ENCODE data around the gene SPTBN1. TPM values are rescaled to one million over a fixed set of nuclear protein-coding genes. Genes with fewer than 3 reads are reported as not detected.
A peak's percentile ranks its signal among the peaks of the same experiment; 100 is the strongest.

Gene SPTBN1
- total and polyA plus RNA-seq, 7 experiments from 2014 or later = 43.3 to 207 (median 171) TPM

DNA sequence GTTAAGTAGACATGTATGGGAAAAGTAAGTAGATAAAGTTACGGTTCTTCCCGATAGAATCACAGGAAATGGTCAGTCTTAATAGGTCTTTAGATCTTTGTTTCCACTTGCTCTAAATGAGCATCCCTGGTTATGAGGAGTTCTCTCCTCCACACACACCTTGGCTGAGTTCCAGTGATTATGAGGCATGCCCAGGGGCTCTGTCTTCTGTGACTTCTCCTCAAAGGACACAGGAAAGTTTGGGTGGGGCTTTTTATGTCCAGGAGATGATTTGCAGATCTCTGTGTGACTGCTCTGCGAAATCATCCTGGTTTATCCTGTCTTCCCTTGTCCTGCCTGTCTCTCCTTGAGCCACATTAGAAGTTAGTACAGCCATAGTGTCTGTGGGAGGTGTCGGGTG is 183.5 kb downstream of the SPTBN1 start:
- H3K36me3 ChIP-seq (ENCODE audit: control insufficient read depth in 2 of 3, insufficient read depth in 3 of 3, low read length in 3 of 3) = peaks cover 18 to 81% (median 41%) of the 10 kb centered on the region in 3 experiments
- ATAC-seq = no peak
- no peaks in the 10 kb centered on the region for H3K27me3 Mint-ChIP-seq

GRCh38 chr2:54640834-54641540 is 184.9 kb downstream of the SPTBN1 start:
- ChIA-PET CTCF (interaction anchor here (1.2 to 1.6 kb wide), 2 partner anchors 65 to 83 kb away, joined by 3 to 4 read pairs; no protein-coding TSS in a partner anchor), POLR2A (interaction anchor here (1.0 kb wide), 1 partner anchor 67 kb away, joined by 4 read pairs; no protein-coding TSS in a partner anchor)
- Mint-ChIP-seq H3K4me3 (no peak overlapping the region), H3K9me3 (no peaks in the 10 kb centered on the region), H3K27ac (peak overlapping the region in 8 of 9 donors; percentile 28 to 79 (median 60)), H3K4me1 (peaks cover 12 to 46% (median 29%) of the 10 kb centered on the region in 7 donors), H3K36me3 (peaks cover 17 to 75% (median 37%) of the 10 kb centered on the region in 5 donors), H3K27me3 (no peaks in the 10 kb centered on the region)
- no peak overlapping the region for H3K27ac ChIP-seq (ENCODE audit: low read depth, low read length)
- no peaks in the 10 kb centered on the region for H3K9me3 ChIP-seq (ENCODE audit: control insufficient read depth in 2 of 3, low read length in 3 of 3)
- ATAC-seq = no peak
- no peaks in the 10 kb centered on the region for H3K27me3 ChIP-seq (ENCODE audit: control insufficient read depth in 2 of 2, insufficient read depth in 2 of 2, low read length in 2 of 2)
- H3K4me3 ChIP-seq (ENCODE audit: low read length) = no peak overlapping the region
- H3K4me1 ChIP-seq (ENCODE audit: control insufficient read depth in 2 of 2, insufficient read depth in 2 of 2, low read length in 2 of 2) = no peaks in the 10 kb centered on the region
- intact Hi-C loops (cut with micrococcal nuclease) = no loop called here
- H3K36me3 ChIP-seq (ENCODE audit: control insufficient read depth in 2 of 3, insufficient read depth in 3 of 3, low read length in 3 of 3) = peaks cover 17 to 87% (median 54%) of the 10 kb centered on the region in 3 experiments
- DNase-seq = no peak

More for the DNA sequence above, 183.5 kb downstream of the SPTBN1 start:
- intact Hi-C loops (cut with micrococcal nuclease) = no loop called here
- ChIA-PET CTCF (interaction anchor here (0.6 to 1.6 kb wide), 5 partner anchors 20 to 142 kb away, joined by 3 to 4 read pairs (median 3); no protein-coding TSS in a partner anchor), POLR2A (no interaction called here)
- Histone ChIP-seq H3K27me3 (ENCODE audit: control insufficient read depth in 2 of 2, insufficient read depth in 2 of 2, low read length in 2 of 2) (no peaks in the 10 kb centered on the region), H3K9me3 (ENCODE audit: control insufficient read depth in 2 of 3, low read length in 3 of 3) (no peaks in the 10 kb centered on the region), H3K4me3 (ENCODE audit: low read length) (no peak overlapping the region), H3K27ac (ENCODE audit: low read depth, low read length) (no peak overlapping the region), H3K4me1 (ENCODE audit: control insufficient read depth in 2 of 2, insufficient read depth in 2 of 2, low read length in 2 of 2) (peaks cover 0 to 2% of the 10 kb centered on the region in 2 donors)
- no peaks in the 10 kb centered on the region for H3K9me3 Mint-ChIP-seq
- H3K27ac Mint-ChIP-seq = peak overlapping the region in 8 of 9 donors; percentile 4 to 82 (median 53)
- DNase-seq = no peak
- peaks cover 14 to 62% (median 35%) of the 10 kb centered on the region in 5 donors for H3K36me3 Mint-ChIP-seq
- H3K4me3 Mint-ChIP-seq = no peak overlapping the region
- peaks cover 18 to 60% (median 42%) of the 10 kb centered on the region in 7 donors for H3K4me1 Mint-ChIP-seq

DNA sequence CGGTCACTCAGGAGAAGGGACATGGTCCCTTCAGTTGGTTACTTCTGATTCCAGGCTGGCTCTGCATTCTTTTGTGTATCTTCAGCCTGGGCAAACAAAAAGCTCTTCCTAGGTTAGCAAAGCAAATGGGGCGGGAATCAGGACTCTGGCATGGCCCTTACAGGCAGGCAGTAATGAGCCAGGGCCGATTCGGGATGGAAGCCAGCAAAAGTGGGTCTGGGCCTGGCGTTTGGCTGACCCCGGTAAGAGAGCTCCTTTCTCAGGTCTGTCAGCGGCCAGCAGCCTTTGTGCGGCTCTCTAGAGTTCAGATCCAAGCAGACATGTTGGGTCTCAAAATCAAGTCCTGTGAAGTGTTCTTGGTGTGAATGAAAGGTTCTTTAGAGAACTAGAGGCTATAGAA is 185.9 kb downstream of the SPTBN1 start:
- intact Hi-C loops (cut with micrococcal nuclease) = no loop called here
- peaks cover 21 to 90% (median 58%) of the 10 kb centered on the region in 3 experiments for H3K36me3 ChIP-seq (ENCODE audit: control insufficient read depth in 2 of 3, insufficient read depth in 3 of 3, low read length in 3 of 3)
- POLR2A ChIA-PET = interaction anchor here (0.7 kb wide), 1 partner anchor 61 kb away, joined by 3 read pairs; no protein-coding TSS in a partner anchor
- CTCF ChIA-PET = no interaction called here
- H3K27me3 ChIP-seq (ENCODE audit: control insufficient read depth in 2 of 2, insufficient read depth in 2 of 2, low read length in 2 of 2) = no peaks in the 10 kb centered on the region
- no peaks in the 10 kb centered on the region for H3K4me1 ChIP-seq (ENCODE audit: control insufficient read depth in 2 of 2, insufficient read depth in 2 of 2, low read length in 2 of 2)
- Mint-ChIP-seq H3K4me3 (peak overlapping the region in 1 of 10 donors; percentile 26), H3K4me1 (peaks cover 12 to 38% (median 29%) of the 10 kb centered on the region in 7 donors), H3K9me3 (no peaks in the 10 kb centered on the region), H3K27me3 (no peaks in the 10 kb centered on the region), H3K27ac (peak overlapping the region; percentile 7 to 84 (median 64)), H3K36me3 (peaks cover 15 to 81% (median 40%) of the 10 kb centered on the region in 5 donors)
- no peaks in the 10 kb centered on the region for H3K9me3 ChIP-seq (ENCODE audit: control insufficient read depth in 2 of 3, low read length in 3 of 3)
- H3K27ac ChIP-seq (ENCODE audit: low read depth, low read length) = no peak overlapping the region
- no peak overlapping the region for H3K4me3 ChIP-seq (ENCODE audit: low read length)
- ATAC-seq (no peak), DNase-seq (no peak)

DNA sequence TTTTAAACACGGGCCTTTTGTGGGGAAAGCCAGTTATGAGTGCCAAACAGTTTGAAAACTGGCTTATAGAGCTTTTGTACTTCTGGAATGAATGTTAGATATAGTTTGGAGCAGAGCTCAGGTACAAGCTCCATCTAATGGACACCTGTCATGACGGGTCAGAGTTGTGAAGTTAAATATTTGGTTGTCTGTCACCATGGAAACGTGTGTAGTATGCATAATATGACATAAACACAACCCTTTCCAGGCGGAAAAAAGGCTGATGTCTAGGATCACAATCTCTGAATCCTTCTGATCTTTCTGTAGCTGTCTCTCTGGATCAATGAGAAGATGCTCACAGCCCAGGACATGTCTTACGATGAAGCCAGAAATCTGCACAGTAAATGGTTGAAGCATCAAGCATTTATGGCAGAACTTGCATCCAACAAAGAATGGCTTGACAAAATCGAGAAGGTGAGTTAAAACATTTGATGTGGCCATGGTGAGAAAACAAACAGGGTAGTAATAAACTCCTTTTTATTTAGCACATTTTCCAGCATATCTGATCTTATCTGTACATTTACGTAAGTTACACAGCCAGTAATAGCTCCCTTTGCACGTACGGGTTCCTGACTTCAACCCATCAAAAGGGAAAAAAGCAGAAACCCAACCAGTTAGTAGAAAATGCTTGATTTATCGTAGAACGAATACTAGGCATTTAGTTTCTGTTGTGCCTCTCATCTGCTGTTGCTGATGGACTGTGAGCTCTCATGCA is 186.7 kb downstream of the SPTBN1 start:
- peak overlapping the region in 8 of 9 donors; percentile 7 to 82 (median 28) for H3K27ac Mint-ChIP-seq
- H3K27me3 Mint-ChIP-seq = no peaks in the 10 kb centered on the region
- Histone ChIP-seq H3K36me3 (ENCODE audit: control insufficient read depth in 2 of 3, insufficient read depth in 3 of 3, low read length in 3 of 3) (peaks cover 21 to 90% (median 67%) of the 10 kb centered on the region in 3 experiments), H3K4me3 (ENCODE audit: low read length) (no peak overlapping the region), H3K4me1 (ENCODE audit: control insufficient read depth in 2 of 2, insufficient read depth in 2 of 2, low read length in 2 of 2) (no peaks in the 10 kb centered on the region), H3K27ac (ENCODE audit: low read depth, low read length) (no peak overlapping the region), H3K27me3 (ENCODE audit: control insufficient read depth in 2 of 2, insufficient read depth in 2 of 2, low read length in 2 of 2) (no peaks in the 10 kb centered on the region), H3K9me3 (ENCODE audit: control insufficient read depth in 2 of 3, low read length in 3 of 3) (no peaks in the 10 kb centered on the region)
- H3K4me3 Mint-ChIP-seq = no peak overlapping the region
- ATAC-seq (no peak), DNase-seq (no peak)
- H3K4me1 Mint-ChIP-seq = peaks cover 11 to 36% (median 24%) of the 10 kb centered on the region in 7 donors
- no peaks in the 10 kb centered on the region for H3K9me3 Mint-ChIP-seq
- ChIA-PET CTCF (interaction anchor here (0.6 to 0.8 kb wide), 2 partner anchors 38 to 67 kb away, joined by 3 read pairs; no protein-coding TSS in a partner anchor), POLR2A (no interaction called here)
- H3K36me3 Mint-ChIP-seq = peaks cover 15 to 83% (median 47%) of the 10 kb centered on the region in 5 donors
- intact Hi-C loops (cut with micrococcal nuclease) = no loop called here

GRCh38 chr2:54644236-54644635 is 188.1 kb downstream of the SPTBN1 start:
- H3K27me3 ChIP-seq (ENCODE audit: control insufficient read depth in 2 of 2, insufficient read depth in 2 of 2, low read length in 2 of 2) = no peaks in the 10 kb centered on the region
- no peaks in the 10 kb centered on the region for H3K9me3 Mint-ChIP-seq
- no peak overlapping the region for H3K27ac Mint-ChIP-seq
- H3K27ac ChIP-seq (ENCODE audit: low read depth, low read length) = no peak overlapping the region
- H3K9me3 ChIP-seq (ENCODE audit: control insufficient read depth in 2 of 3, low read length in 3 of 3) = no peaks in the 10 kb centered on the region
- ATAC-seq (no peak), DNase-seq (no peak)
- ChIA-PET POLR2A (no interaction called here), CTCF (no interaction called here)
- no peaks in the 10 kb centered on the region for H3K27me3 Mint-ChIP-seq
- no peak overlapping the region for H3K4me3 Mint-ChIP-seq
- no peaks in the 10 kb centered on the region for H3K4me1 ChIP-seq (ENCODE audit: control insufficient read depth in 2 of 2, insufficient read depth in 2 of 2, low read length in 2 of 2)
- H3K36me3 Mint-ChIP-seq = peaks cover 15 to 85% (median 47%) of the 10 kb centered on the region in 5 donors
- H3K4me3 ChIP-seq (ENCODE audit: low read length) = no peak overlapping the region
- intact Hi-C loops (cut with micrococcal nuclease) = no loop called here
- H3K4me1 Mint-ChIP-seq = peaks cover 10 to 29% (median 18%) of the 10 kb centered on the region in 7 donors
- H3K36me3 ChIP-seq (ENCODE audit: control insufficient read depth in 2 of 3, insufficient read depth in 3 of 3, low read length in 3 of 3) = peaks cover 20 to 90% (median 69%) of the 10 kb centered on the region in 3 experiments

DNA sequence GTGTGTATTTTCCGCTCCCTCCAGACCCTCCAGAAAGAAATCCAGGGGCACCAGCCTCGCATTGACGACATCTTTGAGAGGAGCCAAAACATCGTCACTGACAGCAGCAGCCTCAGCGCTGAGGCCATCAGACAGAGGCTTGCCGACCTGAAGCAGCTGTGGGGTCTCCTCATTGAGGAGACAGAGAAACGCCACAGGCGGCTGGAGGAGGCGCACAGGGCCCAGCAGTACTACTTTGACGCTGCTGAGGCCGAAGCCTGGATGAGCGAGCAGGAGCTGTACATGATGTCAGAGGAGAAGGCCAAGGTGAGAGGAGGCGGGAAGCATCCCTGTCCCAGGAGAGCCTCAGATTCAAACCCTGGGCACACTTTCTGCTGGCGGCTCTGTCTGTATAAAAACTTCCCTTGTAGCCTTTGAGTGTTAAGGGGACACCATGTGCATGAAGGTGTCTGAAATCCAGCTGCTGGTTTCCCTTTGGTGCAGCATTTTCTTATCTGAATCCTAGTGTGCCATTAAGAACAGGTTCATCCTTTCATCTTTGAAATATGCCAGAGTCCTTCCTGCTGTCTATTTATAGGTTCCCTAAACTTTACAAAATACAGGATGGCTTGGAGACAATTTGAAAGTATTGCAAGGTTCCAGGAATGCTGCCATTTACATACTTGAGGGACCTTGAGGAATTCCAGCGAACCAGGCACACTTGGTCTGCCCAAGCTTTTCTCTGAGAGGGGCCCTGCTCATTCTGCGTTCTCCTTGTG is 190.2 kb downstream of the SPTBN1 start:
- Histone ChIP-seq H3K4me1 (ENCODE audit: control insufficient read depth in 2 of 2, insufficient read depth in 2 of 2, low read length in 2 of 2) (no peaks in the 10 kb centered on the region), H3K4me3 (ENCODE audit: low read length) (no peak overlapping the region), H3K36me3 (ENCODE audit: control insufficient read depth in 2 of 3, insufficient read depth in 3 of 3, low read length in 3 of 3) (peaks cover 20 to 91% (median 64%) of the 10 kb centered on the region in 3 experiments), H3K27ac (ENCODE audit: low read depth, low read length) (no peak overlapping the region), H3K9me3 (ENCODE audit: control insufficient read depth in 2 of 3, low read length in 3 of 3) (no peaks in the 10 kb centered on the region), H3K27me3 (ENCODE audit: control insufficient read depth in 2 of 2, insufficient read depth in 2 of 2, low read length in 2 of 2) (no peaks in the 10 kb centered on the region)
- DNase-seq (no peak), ATAC-seq (no peak)
- POLR2A ChIA-PET = no interaction called here
- H3K4me3 Mint-ChIP-seq = no peak overlapping the region
- intact Hi-C loops (cut with micrococcal nuclease) = no loop called here
- CTCF ChIA-PET = interaction anchor here (0.6 to 0.8 kb wide), 2 partner anchors 10 to 605 kb away, joined by 3 to 4 read pairs; no protein-coding TSS in a partner anchor
- H3K27ac Mint-ChIP-seq = peak overlapping the region in 5 of 9 donors; percentile 1 to 64 (median 48)
- no peaks in the 10 kb centered on the region for H3K9me3 Mint-ChIP-seq
- peaks cover under 1 to 13% (median 6%) of the 10 kb centered on the region in 7 donors for H3K4me1 Mint-ChIP-seq
- H3K36me3 Mint-ChIP-seq = peaks cover 11 to 87% (median 53%) of the 10 kb centered on the region in 5 donors
- H3K27me3 Mint-ChIP-seq = no peaks in the 10 kb centered on the region

All from naive thymus-derived CD4-positive, alpha-beta T cell (primary cell).